ENCODE data around the gene GMPR.

Gene GMPR

DNA sequence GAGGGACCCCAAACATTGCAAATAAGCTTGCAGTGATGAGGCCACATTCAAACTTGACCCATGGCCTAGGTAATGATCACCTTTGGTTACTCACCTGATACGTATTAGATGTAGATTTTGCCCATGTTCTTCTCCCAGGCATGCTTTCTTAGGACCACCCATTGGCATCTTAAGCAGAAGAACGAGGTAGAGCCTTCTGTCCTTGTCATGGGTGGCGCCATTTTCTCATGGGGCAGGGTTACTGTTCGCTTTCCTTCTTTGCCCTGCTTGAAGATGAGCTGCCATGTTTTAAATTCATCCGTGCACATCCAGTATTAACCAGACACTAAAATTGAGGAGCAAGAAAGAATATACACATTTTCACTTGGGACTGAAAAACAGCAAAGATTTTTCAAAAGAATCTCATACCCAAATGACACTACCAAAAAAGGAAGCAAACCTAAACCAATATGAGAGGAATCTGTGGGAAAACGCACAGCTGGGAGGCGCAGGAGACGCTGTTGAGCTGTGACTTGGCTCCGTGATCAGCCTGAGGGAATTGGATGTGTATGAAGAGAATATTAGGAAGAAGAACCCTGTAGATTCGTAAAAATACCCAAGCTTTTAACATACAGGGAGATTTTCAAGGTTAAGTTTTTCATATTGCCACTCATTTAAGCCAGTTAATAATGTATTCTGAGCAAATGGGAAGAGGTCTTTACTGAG lies 36.6 kb downstream of the GMPR start:
- no peak for DNase-seq

DNA sequence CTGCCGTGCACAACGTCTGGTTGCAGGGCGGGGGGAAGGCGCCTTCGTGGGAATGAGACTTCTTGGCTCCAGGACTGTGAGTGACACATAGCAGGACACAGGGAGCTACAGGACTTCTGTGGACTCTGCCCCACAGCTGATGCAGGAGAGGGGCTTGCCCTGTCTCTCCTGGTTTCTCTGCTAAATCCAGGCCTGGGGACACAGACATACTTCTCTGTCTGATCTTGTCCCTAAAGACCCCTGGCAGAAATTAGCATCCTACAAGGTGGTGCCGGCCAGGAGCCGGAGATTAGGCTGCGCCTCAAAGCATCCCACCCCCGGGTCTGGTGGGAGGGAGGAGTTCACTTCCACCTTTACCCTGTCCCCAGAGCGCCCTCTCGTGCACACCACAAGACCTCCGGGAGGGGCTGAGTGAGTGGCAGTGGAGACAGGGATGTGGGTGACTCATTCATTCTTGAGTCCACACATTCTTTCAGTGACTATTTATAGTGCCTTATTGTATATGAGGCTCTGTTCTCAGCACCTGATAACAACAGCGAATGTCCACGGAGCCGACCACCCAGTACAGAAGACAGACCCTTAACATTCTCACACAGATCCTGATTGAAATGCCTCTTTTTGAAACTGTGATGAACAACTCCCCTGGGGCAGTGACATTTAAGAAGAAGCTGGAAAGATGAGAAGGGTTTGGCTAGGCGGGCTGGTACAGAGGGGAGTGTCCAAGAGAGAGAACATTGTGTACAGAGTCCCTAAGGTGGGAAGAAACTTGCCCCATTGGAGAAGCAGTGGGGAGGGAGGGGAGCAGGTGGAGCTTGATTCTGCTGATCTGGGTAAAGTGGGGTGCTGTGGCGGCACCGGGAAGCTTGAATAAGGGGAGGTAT lies 39.0 kb downstream of the GMPR start:
- no peak for DNase-seq

DNA sequence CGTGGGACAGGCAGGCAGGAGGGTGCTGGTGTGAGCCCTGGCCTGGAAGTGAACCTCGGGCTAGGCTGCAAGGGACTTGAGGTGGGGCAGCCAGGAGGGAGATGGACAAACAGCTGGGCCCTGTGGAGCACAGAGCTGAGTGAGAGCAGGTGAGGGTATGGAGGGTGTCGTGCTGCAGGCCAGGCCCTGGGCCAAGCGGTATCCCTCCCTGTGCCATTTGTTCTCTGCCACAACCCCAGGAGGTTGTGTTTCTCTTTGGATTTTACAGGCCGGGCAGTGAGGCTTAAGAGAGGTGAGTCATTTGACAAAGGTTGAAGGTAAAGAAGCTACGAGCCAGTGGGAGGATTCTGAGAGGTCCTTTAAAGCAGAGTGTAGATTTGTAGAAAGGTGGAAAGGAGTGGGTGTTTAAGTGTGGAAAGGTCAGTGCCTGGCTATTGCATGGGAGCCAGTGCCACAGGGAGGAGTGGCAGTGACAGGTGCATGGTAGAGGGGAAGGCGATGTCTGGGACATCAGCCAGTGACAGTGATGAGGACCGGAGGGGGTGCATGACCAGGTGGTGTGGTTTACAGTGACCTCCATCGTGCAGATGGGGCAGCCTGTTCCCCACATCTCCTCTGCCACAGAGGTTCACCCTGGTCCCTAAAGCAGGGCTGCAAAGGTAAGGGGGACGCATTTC lies 39.8 kb downstream of the GMPR start:
- no peak for DNase-seq

DNA sequence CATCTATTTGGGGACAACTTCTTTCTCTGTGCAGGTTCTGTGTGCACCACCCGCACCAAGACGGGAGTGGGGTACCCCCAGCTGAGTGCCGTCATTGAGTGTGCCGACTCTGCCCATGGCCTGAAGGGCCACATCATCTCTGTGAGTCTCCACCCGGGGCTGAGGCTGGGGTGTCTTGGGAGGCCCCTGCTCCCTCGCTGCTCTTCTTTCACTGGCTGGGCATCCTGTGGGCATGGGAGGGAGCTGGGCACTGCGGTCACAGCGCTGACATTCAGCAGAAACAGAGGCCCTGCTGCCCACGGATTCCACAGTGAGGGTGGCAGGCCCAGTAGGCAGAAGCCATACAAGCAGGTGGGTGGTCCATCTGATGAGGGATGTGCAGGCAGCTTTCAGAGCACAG lies 40.4 kb downstream of the GMPR start:
- no peak for DNase-seq

DNA sequence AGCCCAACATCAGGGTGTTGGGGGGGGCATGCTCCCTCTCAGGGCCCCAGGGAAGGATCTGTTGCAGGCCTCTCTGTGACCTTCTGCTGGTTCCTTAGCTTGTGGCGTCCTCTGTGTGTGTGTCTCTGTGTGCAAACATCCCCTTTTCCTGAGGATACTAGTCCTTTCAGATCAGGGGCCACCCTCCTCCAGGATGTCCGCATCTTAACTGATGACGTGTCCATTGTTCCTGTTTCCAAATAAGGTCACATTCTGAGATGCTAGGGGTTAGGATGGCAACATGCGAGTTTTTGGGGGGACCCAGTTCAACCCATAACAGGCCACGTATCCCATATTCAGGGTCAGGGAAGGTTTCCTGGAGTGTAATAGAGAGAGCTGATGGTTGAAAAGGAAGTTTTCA lies 40.9 kb downstream of the GMPR start:
- no peak for DNase-seq

DNA sequence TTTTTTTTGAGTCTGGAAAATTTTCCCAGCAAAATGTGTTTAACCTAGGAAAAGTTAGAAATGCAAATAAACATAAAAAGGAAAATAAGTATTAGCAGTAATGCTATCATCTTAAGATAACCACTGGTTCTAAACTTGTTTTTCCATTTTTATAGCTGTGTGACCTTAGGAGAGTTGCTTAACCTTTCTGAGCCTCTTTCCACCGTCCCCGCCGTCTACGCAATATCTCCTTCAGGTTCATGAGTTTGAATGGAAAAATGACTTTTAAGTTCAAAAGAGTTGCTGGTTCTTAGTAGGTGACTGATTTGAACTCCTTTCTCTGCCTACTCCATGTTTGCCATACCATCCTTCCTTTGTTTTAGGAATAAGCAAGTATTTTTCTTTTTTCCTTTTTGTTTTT lies 44.0 kb downstream of the GMPR start:
- DNase-seq: no peak

DNA sequence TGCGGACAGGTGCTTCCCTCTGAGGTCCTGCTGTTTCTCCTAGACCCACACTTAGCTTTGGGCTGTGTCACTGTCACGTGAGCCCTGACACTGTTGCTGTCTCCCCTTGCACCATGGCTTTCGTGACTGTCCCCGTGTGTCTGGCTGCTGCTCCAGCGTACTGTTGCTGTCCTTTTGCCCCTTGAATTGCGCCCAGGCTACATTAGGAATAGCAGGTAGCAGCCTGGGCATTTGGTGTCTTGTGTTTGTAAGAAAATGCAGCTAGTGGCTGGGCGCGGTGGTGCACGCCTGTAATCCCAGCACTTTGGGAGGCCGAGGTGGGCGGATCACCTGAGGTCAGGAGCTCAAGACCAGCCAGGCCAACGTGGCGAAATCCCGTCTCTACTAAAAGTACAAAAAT lies 46.1 kb downstream of the GMPR start:
- no peak for DNase-seq

DNA sequence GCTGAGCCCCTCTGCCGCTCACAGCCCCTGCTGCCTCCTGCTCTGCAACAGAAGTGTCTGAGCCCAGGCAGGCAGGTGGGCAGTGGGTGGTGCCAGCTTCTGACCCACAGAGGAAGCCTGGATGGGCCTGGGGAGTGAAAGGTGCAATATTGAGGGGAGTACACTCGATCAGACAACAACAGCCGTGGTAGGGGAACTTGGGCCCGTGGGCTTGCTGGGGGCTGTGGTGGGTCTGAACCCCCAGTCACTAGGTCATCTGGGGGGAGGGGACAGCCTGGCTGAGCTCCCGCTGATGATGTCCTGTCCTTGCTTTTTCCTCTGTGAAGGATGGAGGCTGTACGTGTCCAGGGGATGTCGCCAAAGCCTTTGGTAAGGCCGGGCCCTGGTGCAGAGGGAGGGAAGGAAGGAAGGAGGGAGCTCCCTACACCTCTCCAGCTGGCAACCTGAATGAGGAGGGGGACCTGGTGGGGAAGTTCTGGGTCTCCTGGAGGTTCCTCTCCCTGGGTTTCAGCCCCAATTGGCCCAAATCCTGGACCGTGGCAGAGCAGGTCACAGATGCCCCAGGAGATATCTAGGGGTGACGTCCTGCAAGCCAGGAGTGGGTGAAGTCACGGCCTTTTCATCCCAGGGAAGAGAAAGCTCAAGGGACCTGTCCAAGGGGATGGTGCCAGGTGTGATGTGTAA lies 47.2 kb downstream of the GMPR start:
- no peak for DNase-seq

DNA sequence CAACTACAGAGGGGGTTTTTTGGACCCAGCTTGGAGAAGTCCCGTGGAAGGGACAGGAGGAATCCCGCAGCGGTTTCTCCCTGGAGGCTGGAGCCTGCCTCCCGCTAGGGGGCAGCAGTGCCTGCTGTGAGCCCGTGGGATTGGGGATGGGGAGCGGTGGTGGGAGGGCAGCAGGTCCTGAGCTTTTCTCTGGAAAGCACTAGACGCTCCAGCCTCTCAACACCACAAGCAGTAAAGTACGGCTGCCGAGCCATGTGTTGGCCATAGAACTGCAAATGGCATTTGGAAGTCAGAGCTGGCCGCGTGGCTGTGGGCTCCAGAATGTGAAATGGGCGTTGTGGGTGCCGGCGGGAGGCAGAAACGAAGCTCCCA lies 47.8 kb downstream of the GMPR start:
- DNase-seq: peak; percentile 74

DNA sequence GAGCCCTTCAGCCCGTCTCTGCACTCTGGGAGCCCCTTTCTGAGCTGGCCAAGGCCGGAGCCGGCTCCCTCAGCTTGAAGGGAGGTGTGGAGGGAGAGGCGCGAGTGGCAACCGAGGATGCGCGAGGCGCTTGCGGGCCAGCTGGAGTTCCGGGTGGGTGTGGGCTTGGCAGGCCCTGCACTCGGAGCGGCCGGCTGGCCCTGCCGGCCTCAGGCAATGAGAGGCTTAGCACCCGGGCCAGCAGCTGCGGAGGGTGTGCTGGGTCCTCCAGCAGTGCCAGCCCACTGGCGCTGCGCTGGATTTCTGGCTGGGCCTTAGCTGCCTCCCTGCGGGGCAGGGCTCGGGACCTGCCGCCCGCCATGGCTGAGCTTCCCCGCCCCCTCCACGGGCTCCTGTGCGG lies 49.8 kb downstream of the GMPR start:
- DNase-seq: no peak

DNA sequence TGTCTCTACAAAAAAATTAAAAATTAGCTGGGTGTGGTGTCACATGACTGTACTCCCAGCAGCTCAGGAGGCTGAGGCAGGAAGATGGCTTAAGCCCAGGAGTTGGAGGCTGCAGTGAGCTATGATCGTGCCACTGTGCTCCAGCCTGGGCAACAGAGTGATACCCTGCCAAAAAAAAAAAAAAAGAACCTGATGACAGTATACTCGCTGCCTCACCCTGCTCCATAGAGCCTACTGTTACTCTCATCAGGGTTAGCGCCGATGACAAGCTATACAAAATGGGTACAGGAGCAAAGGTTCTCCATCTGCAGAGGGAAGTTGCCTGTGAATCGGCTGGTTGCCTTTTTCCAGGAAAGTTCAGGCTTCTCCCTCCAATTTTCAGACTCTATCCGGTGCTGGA lies 53.4 kb downstream of the GMPR start:
- no peak for DNase-seq

DNA sequence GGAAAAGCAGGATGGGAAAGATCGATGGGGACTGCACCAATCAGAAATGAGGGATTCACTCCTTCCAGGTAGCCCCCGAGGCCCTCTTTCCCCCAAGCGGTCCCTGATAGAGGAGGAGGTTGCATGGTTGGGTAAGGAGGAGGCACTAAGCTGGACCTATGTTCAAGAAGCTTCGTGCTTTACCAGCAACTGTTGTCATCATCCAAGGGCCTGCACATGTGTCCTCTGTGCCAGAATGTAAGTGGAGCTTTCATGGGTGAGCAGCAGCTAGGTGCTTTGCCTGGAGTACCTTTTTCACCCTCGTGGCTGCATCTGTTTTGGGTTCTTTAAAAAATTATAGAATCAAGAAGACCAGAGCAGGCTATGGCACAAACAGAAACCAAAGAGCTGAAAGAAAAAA lies 54.0 kb downstream of the GMPR start:
- no peak for DNase-seq

DNA sequence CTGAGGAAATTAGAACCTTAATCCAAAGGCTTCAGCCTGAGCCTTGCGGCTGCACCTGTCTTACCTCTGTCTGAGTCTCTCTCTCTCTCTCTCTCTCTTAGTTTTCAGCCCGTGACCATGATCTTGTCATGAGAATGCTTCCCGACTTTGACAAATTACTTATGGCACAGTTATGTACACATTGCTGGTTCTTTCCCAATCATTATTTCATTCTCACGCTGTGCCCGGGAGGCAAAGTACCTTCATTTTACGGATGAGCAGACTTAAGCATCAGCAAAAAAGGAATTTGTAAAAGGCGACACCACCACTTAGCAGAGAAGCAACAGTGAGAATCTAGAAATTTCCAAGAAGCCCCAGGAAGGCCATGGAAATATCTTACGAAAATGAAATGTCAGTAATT lies 54.6 kb downstream of the GMPR start:
- DNase-seq: no peak

DNA sequence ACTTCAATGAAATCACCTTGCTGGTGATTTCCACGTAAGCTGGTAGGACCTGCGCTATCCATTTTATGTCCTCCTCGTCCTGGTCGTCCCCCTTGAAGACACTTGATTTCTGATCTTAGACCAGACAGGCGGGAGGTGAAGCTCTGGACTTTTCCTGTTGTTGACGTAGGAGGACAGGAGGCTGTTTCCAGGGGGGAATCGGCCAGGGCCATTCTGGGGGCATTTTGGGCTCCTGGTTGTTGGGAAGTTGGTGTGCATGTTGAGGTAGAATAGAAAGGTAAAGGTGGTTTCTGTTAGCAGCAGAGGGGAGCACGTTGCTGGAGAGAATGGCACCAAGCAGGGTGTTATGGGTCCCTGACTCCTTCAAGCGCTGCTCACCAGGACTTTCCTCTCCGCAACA lies 56.0 kb downstream of the GMPR start:
- no peak for DNase-seq

DNA sequence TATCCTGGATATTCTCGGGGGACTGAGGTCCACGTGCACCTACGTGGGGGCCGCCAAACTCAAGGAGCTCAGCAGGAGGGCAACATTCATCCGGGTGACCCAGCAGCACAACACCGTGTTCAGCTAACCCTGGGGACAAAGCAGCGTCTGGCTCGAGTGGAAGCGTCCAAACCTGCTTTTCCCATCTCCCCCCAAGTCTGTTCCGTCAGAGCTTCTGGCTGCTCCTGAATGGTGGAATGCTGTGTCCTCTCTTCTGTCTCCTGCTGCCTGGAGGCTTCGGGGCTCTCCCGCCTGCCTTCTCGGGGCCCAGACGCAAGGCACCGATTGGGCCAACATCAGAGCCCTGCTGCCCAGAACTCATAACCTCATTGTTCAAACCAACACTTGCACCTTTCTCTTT lies 56.7 kb downstream of the GMPR start:
- peak; percentile 9 for DNase-seq

DNA sequence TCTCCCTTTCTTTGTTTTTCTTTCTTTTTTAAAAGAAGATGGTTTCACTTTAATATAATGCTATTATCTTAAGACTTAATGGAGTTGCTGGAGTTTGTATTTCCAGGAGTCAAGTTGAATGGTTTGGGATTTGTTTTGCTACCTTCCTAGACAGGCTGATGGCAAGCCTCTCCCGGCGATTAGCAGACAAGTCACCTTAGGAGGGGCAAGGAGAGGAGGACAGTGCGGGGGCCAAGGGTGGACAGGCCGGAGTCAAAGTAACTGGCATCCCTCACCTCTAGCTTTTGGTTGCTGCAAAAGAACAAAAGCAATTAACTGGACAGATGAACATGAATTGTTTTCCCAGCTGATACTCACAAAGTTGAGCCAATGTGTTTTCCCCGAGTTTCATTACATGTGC lies 57.1 kb downstream of the GMPR start:
- DNase-seq: no peak

DNA sequence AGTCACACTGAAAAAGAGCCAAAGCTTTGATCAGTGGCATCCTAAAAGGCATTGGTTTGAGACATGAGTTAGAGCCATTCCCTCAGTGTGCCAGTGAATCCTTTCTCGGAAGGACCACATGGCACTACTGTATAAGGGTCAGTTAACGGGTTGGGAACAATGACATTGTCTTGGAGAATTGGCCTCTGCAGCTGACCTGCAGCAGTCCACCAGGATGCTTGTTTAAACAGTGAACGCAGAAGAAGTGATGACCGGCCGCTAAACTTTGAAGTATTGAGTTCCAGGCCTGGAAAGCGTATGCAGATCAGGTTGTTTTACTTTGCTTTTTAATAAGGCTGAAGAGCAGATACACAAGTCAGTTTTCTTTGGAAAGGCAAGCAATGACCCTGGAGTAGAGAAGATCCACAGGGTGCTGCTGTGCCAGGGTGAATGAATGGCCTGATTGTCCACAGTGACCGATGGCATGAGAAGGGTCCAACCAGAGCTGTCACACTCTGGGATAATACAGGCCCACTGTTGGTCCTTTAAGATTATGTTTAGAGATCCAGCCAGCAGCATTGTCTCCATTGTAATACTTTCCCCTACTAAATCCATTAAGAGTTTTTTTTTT lies 57.8 kb downstream of the GMPR start:
- DNase-seq: peak; percentile 58

DNA sequence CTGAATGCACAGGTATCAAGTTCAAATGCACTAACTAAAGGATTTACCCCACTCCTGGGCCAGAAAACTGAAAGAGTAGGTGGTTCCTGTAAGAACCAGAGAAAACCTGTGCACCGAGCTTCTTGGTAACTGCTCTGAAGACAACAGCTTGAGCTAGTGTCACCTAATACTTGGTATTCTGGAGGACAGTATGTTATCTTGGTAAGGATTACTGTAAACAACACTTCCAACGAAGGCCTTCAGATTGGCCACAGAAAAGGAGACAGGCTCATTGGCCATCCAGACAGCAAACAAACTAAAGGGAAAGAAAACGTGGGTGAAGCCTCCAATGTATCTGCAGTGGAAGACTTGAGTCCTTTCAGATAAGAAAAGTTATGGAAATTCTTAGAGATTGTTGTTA lies 61.5 kb downstream of the GMPR start:
- no peak for DNase-seq

DNA sequence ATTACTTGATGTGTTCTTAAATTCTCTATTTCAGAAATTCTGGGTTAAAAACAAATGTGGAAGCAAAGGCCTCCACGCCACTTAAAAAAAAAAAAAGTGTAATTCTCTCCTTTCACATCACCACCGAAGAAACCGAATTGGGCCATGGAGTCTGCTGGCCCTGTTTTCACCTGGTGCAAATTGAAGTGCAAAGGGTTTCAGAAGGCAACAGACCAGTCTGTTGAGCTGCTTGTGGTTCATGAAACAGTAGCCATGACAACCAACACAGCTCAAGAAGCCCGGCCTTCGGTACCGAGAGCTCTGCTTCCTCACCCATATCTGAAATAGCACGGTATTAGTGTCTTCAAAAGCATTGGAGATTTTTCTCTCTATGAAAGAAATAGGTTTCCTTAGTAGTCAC lies 63.1 kb downstream of the GMPR start:
- DNase-seq: peak; percentile 28

DNA sequence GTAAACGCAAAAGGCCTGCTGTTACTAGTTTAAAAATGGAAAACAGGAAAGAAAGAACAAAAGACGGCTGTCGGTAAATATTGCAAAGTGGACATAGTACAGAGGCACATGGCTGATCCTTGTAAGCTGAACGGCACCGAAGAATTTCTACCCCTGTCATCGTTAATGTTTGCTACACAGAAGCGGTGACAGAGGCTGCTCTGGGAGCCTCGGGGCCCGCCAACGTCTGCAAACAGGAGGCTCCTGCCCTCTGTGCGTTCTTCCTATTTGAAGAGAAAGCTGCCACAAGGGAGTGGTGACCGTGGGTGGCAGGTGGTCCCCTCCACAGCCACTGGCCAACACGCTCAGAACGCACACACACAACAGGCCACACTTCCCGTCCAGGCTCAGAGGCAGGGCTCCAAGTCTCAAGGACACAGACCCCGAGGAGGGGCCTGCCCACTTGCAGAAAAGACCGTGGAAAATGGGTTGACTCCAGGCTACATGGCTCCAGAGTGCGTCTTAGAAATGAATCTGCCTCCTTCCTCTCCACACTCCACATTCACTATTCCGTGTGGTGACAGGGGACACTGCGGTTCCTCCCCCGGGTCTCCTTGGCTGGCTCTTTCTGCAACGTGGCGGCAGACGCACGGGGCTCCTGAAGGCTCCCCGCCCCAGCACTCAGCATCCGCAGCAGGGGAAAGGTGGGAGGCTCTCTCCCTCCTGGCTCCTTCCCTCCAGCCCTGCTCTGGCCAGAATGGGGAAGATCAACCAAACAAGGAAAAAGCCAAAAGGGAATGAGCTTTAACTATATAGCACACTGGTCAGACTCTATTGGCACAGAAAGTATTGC lies 64.5 kb downstream of the GMPR start:
- no peak for DNase-seq

DNA sequence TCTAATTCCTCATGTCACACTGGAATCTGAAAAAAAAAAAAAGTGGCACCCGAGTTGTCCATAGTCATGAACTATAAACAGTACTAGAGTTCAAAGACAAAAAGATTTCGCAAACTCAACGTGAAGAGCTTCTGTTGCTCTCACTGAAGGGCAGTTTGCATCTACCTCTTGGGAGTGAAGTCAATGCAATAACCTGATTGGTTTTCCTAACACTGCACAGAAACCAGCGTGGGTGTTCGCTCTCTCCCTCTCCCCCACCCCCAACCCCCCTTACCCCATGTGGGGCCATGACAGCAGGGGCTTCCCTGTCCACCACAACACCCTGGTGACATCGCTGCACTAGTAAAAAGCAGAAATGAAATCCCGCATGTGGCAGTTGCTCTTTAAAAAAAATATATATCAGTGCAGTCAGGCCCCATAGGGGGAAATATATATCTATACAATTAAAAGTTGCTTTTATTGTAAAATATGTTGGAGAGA lies 66.9 kb downstream of the GMPR start:
- DNase-seq: no peak

DNA sequence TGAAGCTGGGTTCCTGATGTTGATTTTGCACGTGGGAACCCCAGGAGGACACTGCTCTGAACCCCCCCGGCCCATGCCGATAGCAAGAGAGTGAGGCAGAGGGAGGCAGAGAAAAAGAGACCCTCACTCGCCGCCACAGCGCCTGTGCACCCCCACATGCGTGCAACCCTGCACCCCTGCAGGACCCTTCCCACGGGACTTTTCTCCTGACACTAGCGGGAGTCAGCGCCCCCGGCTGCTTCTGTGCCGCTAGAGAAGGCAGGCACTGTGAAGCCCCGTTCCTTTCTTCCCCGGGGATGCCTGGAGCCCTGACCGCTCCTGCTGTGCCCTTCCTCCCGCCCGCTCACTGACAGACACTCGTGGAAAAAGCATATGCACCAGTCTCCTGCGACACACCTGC lies 67.4 kb downstream of the GMPR start:
- DNase-seq: no peak

Measured in midbrain (tissue), 1 donor.